Ishikawa (cell line): ENCODE measurements around the gene ATP10A.

Experiments used
- CREB1 ChIP-seq: IDR thresholded peaks from 2 replicates; pipeline ENCODE4 v1.6.1; 2012; ENCODE audit warnings: low read depth
- EP300 ChIP-seq: IDR thresholded peaks from 2 replicates; pipeline ENCODE4 v1.6.1; 2012; ENCODE audit warnings: borderline replicate concordance
- FOXM1 ChIP-seq: IDR thresholded peaks from 2 replicates; pipeline ENCODE4 v1.6.1; 2012; ENCODE audit warnings: low read depth, borderline replicate concordance
- NFIC ChIP-seq: IDR thresholded peaks from 2 replicates; pipeline ENCODE4 v1.6.1; 2012
- RAD21 ChIP-seq: IDR thresholded peaks from 2 replicates; pipeline ENCODE4 v1.6.1; 2012; ENCODE audit warnings: low read depth
- TAF1 ChIP-seq: IDR thresholded peaks from 2 replicates; pipeline ENCODE4 v1.6.1; 2012; ENCODE audit warnings: low read depth, mild to moderate bottlenecking
- TF ChIP-seq, protein P1 (sequence below): IDR thresholded peaks from 2 replicates; pipeline ENCODE4 v1.6.1; 2012; ENCODE audit warnings: low read depth, mild to moderate bottlenecking
- TF ChIP-seq, protein P2 (sequence below): IDR thresholded peaks from 2 replicates; pipeline ENCODE4 v1.6.1; 2012

DNA sequence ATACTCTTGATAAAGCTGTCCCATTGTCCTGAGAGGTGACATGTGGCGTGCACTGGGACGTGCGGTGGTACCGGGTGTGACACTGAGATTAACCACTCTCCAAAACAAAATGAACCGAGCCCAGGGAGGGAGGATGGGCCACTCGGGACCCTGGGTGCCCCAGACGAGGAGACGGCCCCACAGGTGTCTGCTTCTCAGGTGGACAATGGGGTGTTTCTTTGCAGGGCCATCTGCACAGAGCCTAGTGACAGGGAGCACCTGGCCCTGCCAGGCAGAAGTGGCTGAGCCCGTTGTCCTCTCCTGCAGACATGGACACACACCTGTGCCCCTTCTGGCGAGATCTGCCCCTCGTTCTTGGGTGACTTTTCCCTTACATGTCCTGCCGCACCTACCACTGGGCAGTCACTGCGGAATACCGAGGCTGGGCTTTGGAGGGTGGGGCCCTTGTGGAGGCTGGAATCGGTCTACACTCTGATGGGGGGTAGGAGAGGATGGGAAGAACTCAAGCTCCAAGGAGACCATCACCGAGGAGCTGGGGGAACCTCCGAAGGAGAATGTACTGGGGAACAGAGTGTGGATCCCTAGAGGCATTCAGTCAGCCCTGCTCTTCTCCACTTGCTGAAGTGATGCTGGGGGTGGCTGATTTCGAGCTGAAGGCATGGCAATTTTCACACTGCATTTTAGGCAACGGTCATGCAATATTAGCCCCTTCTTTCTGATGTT lies 153.5 kb downstream of the ATP10A start:
- TF ChIP-seq TAF1 (no peak), FOXM1 (no peak), NFIC (no peak), RAD21 (no peak), EP300 (no peak), CREB1 (no peak)
- TF ChIP-seq, protein P1, sequence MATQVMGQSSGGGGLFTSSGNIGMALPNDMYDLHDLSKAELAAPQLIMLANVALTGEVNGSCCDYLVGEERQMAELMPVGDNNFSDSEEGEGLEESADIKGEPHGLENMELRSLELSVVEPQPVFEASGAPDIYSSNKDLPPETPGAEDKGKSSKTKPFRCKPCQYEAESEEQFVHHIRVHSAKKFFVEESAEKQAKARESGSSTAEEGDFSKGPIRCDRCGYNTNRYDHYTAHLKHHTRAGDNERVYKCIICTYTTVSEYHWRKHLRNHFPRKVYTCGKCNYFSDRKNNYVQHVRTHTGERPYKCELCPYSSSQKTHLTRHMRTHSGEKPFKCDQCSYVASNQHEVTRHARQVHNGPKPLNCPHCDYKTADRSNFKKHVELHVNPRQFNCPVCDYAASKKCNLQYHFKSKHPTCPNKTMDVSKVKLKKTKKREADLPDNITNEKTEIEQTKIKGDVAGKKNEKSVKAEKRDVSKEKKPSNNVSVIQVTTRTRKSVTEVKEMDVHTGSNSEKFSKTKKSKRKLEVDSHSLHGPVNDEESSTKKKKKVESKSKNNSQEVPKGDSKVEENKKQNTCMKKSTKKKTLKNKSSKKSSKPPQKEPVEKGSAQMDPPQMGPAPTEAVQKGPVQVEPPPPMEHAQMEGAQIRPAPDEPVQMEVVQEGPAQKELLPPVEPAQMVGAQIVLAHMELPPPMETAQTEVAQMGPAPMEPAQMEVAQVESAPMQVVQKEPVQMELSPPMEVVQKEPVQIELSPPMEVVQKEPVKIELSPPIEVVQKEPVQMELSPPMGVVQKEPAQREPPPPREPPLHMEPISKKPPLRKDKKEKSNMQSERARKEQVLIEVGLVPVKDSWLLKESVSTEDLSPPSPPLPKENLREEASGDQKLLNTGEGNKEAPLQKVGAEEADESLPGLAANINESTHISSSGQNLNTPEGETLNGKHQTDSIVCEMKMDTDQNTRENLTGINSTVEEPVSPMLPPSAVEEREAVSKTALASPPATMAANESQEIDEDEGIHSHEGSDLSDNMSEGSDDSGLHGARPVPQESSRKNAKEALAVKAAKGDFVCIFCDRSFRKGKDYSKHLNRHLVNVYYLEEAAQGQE: no peak
- TF ChIP-seq, protein P2, sequence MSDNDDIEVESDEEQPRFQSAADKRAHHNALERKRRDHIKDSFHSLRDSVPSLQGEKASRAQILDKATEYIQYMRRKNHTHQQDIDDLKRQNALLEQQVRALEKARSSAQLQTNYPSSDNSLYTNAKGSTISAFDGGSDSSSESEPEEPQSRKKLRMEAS: no peak
